GM23338 (cell line): ENCODE data around the gene SLF2. TPM values are rescaled to one million over a fixed set of nuclear protein-coding genes. Genes with fewer than 3 reads are reported as not detected.

Experiments used
- ATAC-seq: fragments of 200-7000 bp; cut with Tn5 transposase; 3 replicates; pipeline ENCODE4 v1.9.1; 2020
- DNase-seq: peaks from one replicate; pipeline ENCODE4 v3.0.0-alpha.2; 2015; ENCODE audit warnings: low spot score
- H2AFZ ChIP-seq: fragments of 200-600 bp; sonication (generic); 2 replicates; pipeline ENCODE4 v1.8.0; 2016; ENCODE audit warnings: antibody characterized with exemption, mild to moderate bottlenecking, moderate library complexity
- H3F3A ChIP-seq: fragments of 200-600 bp; sonication (generic); replicated peaks from 2 replicates; pipeline ENCODE4 v1.8.0; 2017; ENCODE audit warnings: antibody characterized with exemption, mixed run types, low read depth
- H3K27ac ChIP-seq: fragments of 200-600 bp; sonication (generic); 2 replicates; pipeline ENCODE4 v1.6.1; 2016; ENCODE audit warnings: low read depth
- H3K27me3 ChIP-seq: fragments of 200-600 bp; sonication (generic); 2 replicates; pipeline ENCODE4 v1.8.0; 2016; ENCODE audit warnings: mild to moderate bottlenecking, mixed run types, moderate library complexity; ENCODE audit not compliant: insufficient read depth
- H3K36me3 ChIP-seq: fragments of 200-600 bp; sonication (generic); 2 replicates; pipeline ENCODE4 v1.8.0; 2016; ENCODE audit warnings: mild to moderate bottlenecking; ENCODE audit not compliant: insufficient read depth
- H3K4me1 ChIP-seq: fragments of 200-600 bp; sonication (generic); 2 replicates; pipeline ENCODE4 v1.8.0; 2016; ENCODE audit warnings: mild to moderate bottlenecking, moderate library complexity; ENCODE audit not compliant: insufficient read depth
- H3K4me2 ChIP-seq: fragments of 200-600 bp; sonication (generic); 2 replicates; pipeline ENCODE4 v1.7.1; 2017; ENCODE audit warnings: mixed run types
- H3K4me3 ChIP-seq: fragments of 200-600 bp; sonication (generic); 2 replicates; pipeline ENCODE4 v1.6.1; 2016; ENCODE audit warnings: mixed run types
- H3K79me2 ChIP-seq: fragments of 200-600 bp; sonication (generic); replicated peaks from 2 replicates; pipeline ENCODE4 v1.8.0; 2017; ENCODE audit warnings: mild to moderate bottlenecking; ENCODE audit not compliant: insufficient read depth
- H3K9me2 ChIP-seq: fragments of 200-600 bp; sonication (generic); 2 replicates; pipeline ENCODE4 v1.8.0; 2017; ENCODE audit not compliant: insufficient read depth
- H4K20me1 ChIP-seq: fragments of 200-600 bp; sonication (generic); replicated peaks from 2 replicates; pipeline ENCODE4 v1.8.0; 2017; ENCODE audit warnings: mild to moderate bottlenecking; ENCODE audit not compliant: insufficient read depth
- H3K27ac Mint-ChIP-seq: 2 replicates; pipeline ENCODE4 v1.8.0; 2020; ENCODE audit warnings: inconsistent platforms, mild to moderate bottlenecking, moderate library complexity, mixed read lengths
- H3K27me3 Mint-ChIP-seq: 3 replicates; pipeline ENCODE4 v1.8.0; 2022; ENCODE audit warnings: low read depth, mild to moderate bottlenecking, moderate library complexity, mixed read lengths, inconsistent platforms; ENCODE audit not compliant: insufficient read depth, poor library complexity
- H3K36me3 Mint-ChIP-seq: 3 replicates; pipeline ENCODE4 v1.8.0; 2021; ENCODE audit warnings: low read depth, mild to moderate bottlenecking, inconsistent platforms, moderate library complexity, mixed read lengths
- H3K4me1 Mint-ChIP-seq: 3 replicates; pipeline ENCODE4 v1.8.0; 2020; ENCODE audit warnings: mild to moderate bottlenecking, inconsistent platforms, mixed read lengths
- H3K4me3 Mint-ChIP-seq: 3 replicates; pipeline ENCODE4 v1.8.0; 2021; ENCODE audit warnings: moderate library complexity, mild to moderate bottlenecking, inconsistent platforms, mixed read lengths
- H3K9me3 Mint-ChIP-seq: 3 replicates; pipeline ENCODE4 v1.8.0; 2020; ENCODE audit warnings: moderate library complexity, mild to moderate bottlenecking, inconsistent platforms, mixed read lengths
- CREB1 ChIP-seq: fragments of 250-450 bp; sonication (Bioruptor Pico); IDR thresholded peaks from 2 replicates; pipeline ENCODE4 v1.5.0; 2020; ENCODE audit warnings: low read depth, mild to moderate bottlenecking, moderate library complexity
- CTCF ChIP-seq, 2 experiments: fragments of 200-600 bp in 1 of 2; sonication (generic) in 1 of 2; conservative IDR thresholded peaks; 2 replicates each; pipeline versions ENCODE4 v1.5.1 to v1.6.1; 2016 to 2017; ENCODE audit warnings: antibody characterized with exemption in 2 of 2, low read depth in 2 of 2, mild to moderate bottlenecking in 2 of 2, moderate library complexity in 1 of 2
- ETS1 ChIP-seq: IDR thresholded peaks from 2 replicates; pipeline ENCODE4 v1.6.1; 2016; ENCODE audit warnings: antibody characterized with exemption
- EZH2 ChIP-seq: fragments of 200-600 bp; sonication (generic); IDR thresholded peaks from one replicate; pipeline ENCODE4 v1.8.0; 2017; ENCODE audit warnings: antibody characterized with exemption, mild to moderate bottlenecking, low read depth; ENCODE audit not compliant: unreplicated experiment
- EZH2phosphoT487 ChIP-seq: fragments of 200-600 bp; sonication (generic); IDR thresholded peaks from one replicate; pipeline ENCODE4 v1.8.1; 2018; ENCODE audit warnings: antibody characterized with exemption; ENCODE audit not compliant: unreplicated experiment
- JUNB ChIP-seq: IDR thresholded peaks from one replicate; pipeline ENCODE4 v1.6.1; 2016; ENCODE audit warnings: antibody characterized with exemption; ENCODE audit not compliant: unreplicated experiment
- NANOG ChIP-seq: IDR thresholded peaks from 2 replicates; pipeline ENCODE4 v1.6.1; 2016; ENCODE audit warnings: antibody characterized with exemption, borderline replicate concordance
- POLR2AphosphoS5 ChIP-seq: IDR thresholded peaks from 2 replicates; pipeline ENCODE4 v1.6.1; 2016; ENCODE audit warnings: antibody characterized with exemption, low read depth
- REST ChIP-seq: IDR thresholded peaks from one replicate; pipeline ENCODE4 v1.6.1; 2018; ENCODE audit warnings: antibody characterized with exemption; ENCODE audit not compliant: unreplicated experiment
- ZNF114 ChIP-seq: fragments of 250-450 bp; sonication (Bioruptor Pico); IDR thresholded peaks from 2 replicates; pipeline ENCODE4 v1.5.0; 2020; ENCODE audit warnings: mild to moderate bottlenecking, moderate library complexity
- ZNF331 ChIP-seq: fragments of 250-450 bp; sonication (Bioruptor Pico); IDR thresholded peaks from 2 replicates; pipeline ENCODE4 v1.5.0; 2020; ENCODE audit warnings: low read depth, mild to moderate bottlenecking, moderate library complexity
- polyA plus RNA-seq: library from polyadenylated mRNA; unstranded; fragments of >200 nt; fragmentation: Nextera tagmentation; extraction: Ambion mirVana; gene quantifications from 2 replicates; pipeline ENCODE4 v1.2.1, GENCODE V29; 2016
- total RNA-seq: library from RNA; depleted of rRNA; stranded (reverse); fragments of >200 nt; shearing (Covaris generic); gene quantifications from 2 replicates; pipeline ENCODE4 v1.2.3, GENCODE V29; 2014

Gene SLF2
- total and polyA plus RNA-seq, 2 experiments from 2014 or later, result 13.6 to 22.1 TPM

GRCh38 chr10:100877461-100877850, 35.3 kb upstream of the SLF2 start:
- Mint-ChIP-seq H3K27ac (no peak overlapping the region), H3K4me1 (peaks cover 51% of the 10 kb centered on the region), H3K9me3 (no peaks in the 10 kb centered on the region), H3K4me3 (no peak overlapping the region), H3K27me3 (peaks cover 22% of the 10 kb centered on the region), H3K36me3 (no peaks in the 10 kb centered on the region)
- ATAC-seq (no peak), DNase-seq (no peak)
- 0 out of 2 replicates have a peak, but pooled peaks cover 2% of the 10 kb centered on the region for H4K20me1 ChIP-seq
- H3K27me3 ChIP-seq, result peaks cover 25% of the 10 kb centered on the region
- no peak overlapping the region for H3K4me2 ChIP-seq
- no peak overlapping the region for H3K4me3 ChIP-seq
- no peaks in the 10 kb centered on the region for H3F3A ChIP-seq
- H3K9me2 ChIP-seq, result no peaks in the 10 kb centered on the region
- no peak for TF ChIP-seq EZH2phosphoT487
- no peak for TF ChIP-seq ETS1
- TF ChIP-seq POLR2AphosphoS5, result no peak
- no peak for TF ChIP-seq REST
- no peak for TF ChIP-seq NANOG
- TF ChIP-seq JUNB, result no peak
- no peak for TF ChIP-seq CTCF (conservative IDR thresholded peaks at IDR 0.05; ENCODE audit: low read depth in 2 of 2)
- TF ChIP-seq ZNF114, result no peak
- no peak for TF ChIP-seq EZH2
- no peak for TF ChIP-seq CREB1 (CRISPR knock-in tag)
- no peak for TF ChIP-seq ZNF331 (CRISPR knock-in tag)
- H3K27ac ChIP-seq, result no peak overlapping the region
- no peaks in the 10 kb centered on the region for H3K79me2 ChIP-seq
- peaks cover 19% of the 10 kb centered on the region for H3K4me1 ChIP-seq
- H3K36me3 ChIP-seq, result no peaks in the 10 kb centered on the region
- no peak overlapping the region; the same call in 1 of the 2 replicates for H2AFZ ChIP-seq
